HepG2 (cell line): Measurements from ENCODE around the gene WDR7. TPM values are rescaled to one million over a fixed set of nuclear protein-coding genes. Genes with fewer than 3 reads are reported as not detected.

Experiments
- ATAC-seq: fragments of 200-7000 bp; cut with Tn5 transposase; 3 replicates; pipeline ENCODE4 v1.9.1; 2020; ENCODE audit warnings: mild to moderate bottlenecking, moderate library complexity
- BruUV-seq: library from RNA; stranded (reverse); fragments of 400-500 nt; replicated peaks from 2 replicates; lab custom pipeline; 2021; lab: Mats Ljungman, UMichigan
- CTCF ChIA-PET: fragments of 300-600 bp; formaldehyde crosslinking; extraction: SDS; loops from one replicate; lab custom pipeline; 2021; ENCODE audit warnings: low total read pairs, inconsistent platforms, low intra/inter-chr PET ratio; lab: Yijun Ruan, JAX
- POLR2A ChIA-PET: fragments of 350-600 bp; sonication (Branson Sonifier 250); formaldehyde crosslinking; loops from one replicate; lab custom pipeline; 2020; ENCODE audit warnings: antibody characterized with exemption, inconsistent platforms; lab: Yijun Ruan, JAX
- DNase-seq: peaks from one replicate; pipeline ENCODE4 v3.0.0-alpha.2; 2015; ENCODE audit warnings: low spot score
- FAIRE-seq: peaks from 3 replicates; lab custom pipeline; 2011; peaks lifted over from hg19 to GRCh38; lab: Jason Lieb, UNC
- H2AFZ ChIP-seq: one replicate; pipeline ENCODE4 v1.6.1; 2011; ENCODE audit warnings: low read length, inconsistent platforms
- H3K27ac ChIP-seq: fragments of 300-600 bp; 3 replicates; pipeline ENCODE4 v1.8.0; 2011; ENCODE audit warnings: mixed run types, mild to moderate bottlenecking, mixed read lengths, low read length, inconsistent platforms; ENCODE audit not compliant: insufficient read depth; ENCODE audit errors: extremely low read length
- H3K27me3 ChIP-seq, 2 experiments: fragments of 200-600 bp in 1 of 2; 2 replicates in 1 of 2; 3 replicates in 1 of 2; pipeline versions ENCODE4 v1.6.0 to v1.8.0; 2011; ENCODE audit warnings: low read length in 2 of 2, mild to moderate bottlenecking in 2 of 2, moderate library complexity in 2 of 2, inconsistent platforms in 1 of 2; ENCODE audit not compliant: insufficient read depth in 2 of 2, control insufficient read depth in 1 of 2
- H3K36me3 ChIP-seq, 2 experiments: fragments of 200-600 bp in 1 of 2; replicated peaks in 1 of 2; 2 replicates in 1 of 2; 3 replicates in 1 of 2; pipeline versions ENCODE4 v1.5.1 to v1.8.0; 2011; ENCODE audit warnings: low read length in 2 of 2, inconsistent platforms in 1 of 2; ENCODE audit not compliant: insufficient read depth in 2 of 2, control insufficient read depth in 1 of 2
- H3K4me1 ChIP-seq: 2 replicates; pipeline ENCODE4 v1.5.1; 2012; ENCODE audit warnings: low read length, inconsistent platforms; ENCODE audit not compliant: insufficient read depth
- H3K4me2 ChIP-seq: 2 replicates; pipeline ENCODE4 v1.6.0; 2011; ENCODE audit warnings: low read depth, low read length, inconsistent platforms
- H3K4me3 ChIP-seq, 3 experiments: fragments of 200-600 bp in 1 of 3; sonication (generic), shearing (Covaris generic) in 1 of 3; replicated peaks in 1 of 3; 2 replicates each; pipeline ENCODE4 v1.5.1; 2011 to 2016; ENCODE audit warnings: low read length in 3 of 3, inconsistent platforms in 2 of 3, low read depth in 2 of 3, mild to moderate bottlenecking in 2 of 3, control low read depth in 1 of 3, mixed read lengths in 1 of 3; ENCODE audit not compliant: insufficient read depth in 1 of 3
- H3K79me2 ChIP-seq: one replicate; pipeline ENCODE4 v1.6.1; 2011; ENCODE audit warnings: low read length, inconsistent platforms; ENCODE audit not compliant: insufficient read depth
- H3K9ac ChIP-seq: 2 replicates; pipeline ENCODE4 v1.6.0; 2011; ENCODE audit warnings: mild to moderate bottlenecking, low read depth, low read length, inconsistent platforms; ENCODE audit not compliant: insufficient read depth
- H3K9me3 ChIP-seq: 2 replicates; pipeline ENCODE4 v1.5.1; 2012; ENCODE audit warnings: mild to moderate bottlenecking, low read length
- H4K20me1 ChIP-seq: 2 replicates; pipeline ENCODE4 v1.6.0; 2011; ENCODE audit warnings: inconsistent platforms, mild to moderate bottlenecking, low read length, moderate library complexity; ENCODE audit not compliant: insufficient read depth
- CAMTA2 ChIP-seq: sonication (generic); formaldehyde crosslinking; IDR thresholded peaks from 2 replicates; pipeline ENCODE4 v1.4.0; 2020; ENCODE audit warnings: mild to moderate bottlenecking, missing genetic modification reagents, borderline replicate concordance
- JUNB ChIP-seq: sonication (generic); formaldehyde crosslinking; IDR thresholded peaks from 2 replicates; pipeline ENCODE4 v1.8.0; 2022; ENCODE audit warnings: missing genetic modification reagents, mild to moderate bottlenecking, borderline replicate concordance
- KLF13 ChIP-seq: sonication (generic); formaldehyde crosslinking; IDR thresholded peaks from 2 replicates; pipeline ENCODE4 v1.4.0; 2020; ENCODE audit warnings: mild to moderate bottlenecking, missing genetic modification reagents
- NFYC ChIP-seq: IDR thresholded peaks from 2 replicates; pipeline ENCODE4 v1.6.1; 2016; ENCODE audit warnings: missing genetic modification reagents, missing compliant biosample characterization
- SMC3 ChIP-seq: IDR thresholded peaks from 2 replicates; pipeline ENCODE4 v1.6.1; 2011; ENCODE audit warnings: low read length, improper control_type of control experiment
- SNAPC5 ChIP-seq: sonication (generic); formaldehyde crosslinking; IDR thresholded peaks from 2 replicates; pipeline ENCODE4 v1.8.1; 2023; ENCODE audit warnings: mild to moderate bottlenecking, missing genetic modification reagents, borderline replicate concordance
- TCF7 ChIP-seq: sonication (generic); IDR thresholded peaks from 2 replicates; pipeline ENCODE4 v1.6.1; 2016; ENCODE audit warnings: antibody characterized with exemption, low read depth
- TFE3 ChIP-seq: IDR thresholded peaks from 2 replicates; pipeline ENCODE4 v1.6.1; 2016
- ZBTB1 ChIP-seq: sonication (generic); formaldehyde crosslinking; IDR thresholded peaks from 2 replicates; pipeline ENCODE4 v1.4.0; 2020; ENCODE audit warnings: missing genetic modification reagents, borderline replicate concordance
- ZBTB4 ChIP-seq: sonication (generic); formaldehyde crosslinking; IDR thresholded peaks from 2 replicates; pipeline ENCODE4 v1.4.0; 2020; ENCODE audit warnings: missing genetic modification reagents, mild to moderate bottlenecking, borderline replicate concordance
- ZFP1 ChIP-seq: IDR thresholded peaks from 2 replicates; pipeline ENCODE4 v1.6.1; 2016
- ZNF451 ChIP-seq: sonication (generic); formaldehyde crosslinking; IDR thresholded peaks from 2 replicates; pipeline ENCODE4 v1.5.0; 2020; ENCODE audit warnings: mild to moderate bottlenecking, missing genetic modification reagents
- in situ Hi-C: cut with HindIII; loops from 2 replicates; pipeline ENCODE4 v1.10.0; 2017; ENCODE audit warnings: low pct_unique_long_range_greater_than_20kb; ENCODE audit not compliant: extremely low pct_ligation_motif_present
- intact Hi-C: fragments of 100-400 bp; cut with micrococcal nuclease; formaldehyde crosslinking; loops from one replicate; pipeline ENCODE4 v1.10.0; 2022; ENCODE audit not compliant: unreplicated experiment
- polyA plus RNA-seq, 8 experiments: library from polyadenylated mRNA; depleted of rRNA in 3 of 8; stranded (reverse) in 7 of 8; unstranded in 1 of 8; fragments of >200 nt; fragmentation: Illumina TruSeq in 4 of 8; extraction: Trizol in 4 of 8; gene quantifications; 2 replicates each; pipeline versions ENCODE4 v1.2.1 to v1.2.3, GENCODE V29; 2011 to 2016; ENCODE audit warnings: low read depth in 4 of 8, missing spikeins in 1 of 8, mixed read lengths in 1 of 8; ENCODE audit not compliant: insufficient read depth in 1 of 8
- total RNA-seq, 5 experiments: library from RNA; depleted of rRNA; stranded (reverse); fragments of >200 nt; fragmentation: Illumina TruSeq; extraction: Trizol; gene quantifications; 2 replicates each; pipeline ENCODE4 v1.2.3, GENCODE V29; 2016; ENCODE audit warnings: low read depth in 1 of 5
- TF ChIP-seq, protein P1 (sequence below), 2 experiments: sonication (generic) in 1 of 2; formaldehyde crosslinking in 1 of 2; IDR thresholded peaks; 2 replicates each; pipeline versions ENCODE4 v1.4.0 to v1.6.1; 2018 to 2020; ENCODE audit warnings: missing genetic modification reagents in 2 of 2, borderline replicate concordance in 1 of 2, low read depth in 1 of 2, mild to moderate bottlenecking in 1 of 2, missing biosample characterization in 1 of 2
- TF ChIP-seq, protein P2 (sequence below): sonication (generic); formaldehyde crosslinking; IDR thresholded peaks from 2 replicates; pipeline ENCODE4 v1.4.0; 2020; ENCODE audit warnings: missing genetic modification reagents, mild to moderate bottlenecking, borderline replicate concordance

The WDR7 gene
- total and polyA plus RNA-seq, 2 of the 13 experiments (the other 11 are each of a cell fraction or from before 2014, with no cell fraction given), result 2.0 to 7.8 TPM

DNA sequence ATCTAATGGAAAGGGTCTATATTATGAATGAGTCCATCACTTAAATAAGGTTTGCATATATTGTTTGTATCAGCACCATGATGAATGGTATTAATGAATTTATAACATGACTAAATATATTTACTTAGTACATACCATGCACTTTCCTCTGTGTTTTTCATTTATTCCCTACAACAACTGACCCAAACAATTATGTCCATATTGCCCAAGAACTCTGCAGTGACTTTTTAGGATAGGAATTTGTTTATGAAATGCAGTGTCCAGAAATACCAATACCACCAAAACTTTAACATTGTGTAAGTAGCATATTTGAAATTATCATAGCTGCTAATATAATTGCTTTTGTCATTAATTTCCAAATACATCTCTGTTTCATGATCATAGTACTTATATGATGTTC, 119.7 kb downstream of the WDR7 start:
- CTCF ChIA-PET, result no interaction called here
- H3K4me1 ChIP-seq, result 0 out of 2 replicates have a peak, but pooled peaks cover 6% of the 10 kb centered on the region
- in situ Hi-C loops (no loop called here), intact Hi-C loops (loop anchor here (5.0 kb wide), 1 partner anchor 1259 kb away; no protein-coding TSS in a partner anchor)
- H3K27me3 ChIP-seq, result no peaks in the 10 kb centered on the region
- no peak for TF ChIP-seq ZFP1 (CRISPR knock-in tag)
- no peak for TF ChIP-seq SNAPC5 (CRISPR knock-in tag)
- no peak for TF ChIP-seq ZBTB1 (CRISPR knock-in tag)
- TF ChIP-seq, protein P1, sequence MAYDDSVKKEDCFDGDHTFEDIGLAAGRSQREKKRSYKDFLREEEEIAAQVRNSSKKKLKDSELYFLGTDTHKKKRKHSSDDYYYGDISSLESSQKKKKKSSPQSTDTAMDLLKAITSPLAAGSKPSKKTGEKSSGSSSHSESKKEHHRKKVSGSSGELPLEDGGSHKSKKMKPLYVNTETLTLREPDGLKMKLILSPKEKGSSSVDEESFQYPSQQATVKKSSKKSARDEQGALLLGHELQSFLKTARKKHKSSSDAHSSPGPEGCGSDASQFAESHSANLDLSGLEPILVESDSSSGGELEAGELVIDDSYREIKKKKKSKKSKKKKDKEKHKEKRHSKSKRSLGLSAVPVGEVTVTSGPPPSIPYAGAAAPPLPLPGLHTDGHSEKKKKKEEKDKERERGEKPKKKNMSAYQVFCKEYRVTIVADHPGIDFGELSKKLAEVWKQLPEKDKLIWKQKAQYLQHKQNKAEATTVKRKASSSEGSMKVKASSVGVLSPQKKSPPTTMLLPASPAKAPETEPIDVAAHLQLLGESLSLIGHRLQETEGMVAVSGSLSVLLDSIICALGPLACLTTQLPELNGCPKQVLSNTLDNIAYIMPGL (CRISPR knock-in tag; IDR thresholded peaks at IDR 0.05; ENCODE audit: borderline replicate concordance in 1 of 2, low read depth in 1 of 2), result no peak
- TF ChIP-seq NFYC (CRISPR knock-in tag), result no peak
- TF ChIP-seq KLF13 (CRISPR knock-in tag), result no peak
- no peak for TF ChIP-seq ZBTB4 (CRISPR knock-in tag)
- TF ChIP-seq ZNF451 (CRISPR knock-in tag), result no peak
- TF ChIP-seq JUNB (CRISPR knock-in tag), result no peak
- no peak for TF ChIP-seq SMC3
- no peak for TF ChIP-seq CAMTA2 (CRISPR knock-in tag)
- no peak for TF ChIP-seq TCF7
- TF ChIP-seq, protein P2, sequence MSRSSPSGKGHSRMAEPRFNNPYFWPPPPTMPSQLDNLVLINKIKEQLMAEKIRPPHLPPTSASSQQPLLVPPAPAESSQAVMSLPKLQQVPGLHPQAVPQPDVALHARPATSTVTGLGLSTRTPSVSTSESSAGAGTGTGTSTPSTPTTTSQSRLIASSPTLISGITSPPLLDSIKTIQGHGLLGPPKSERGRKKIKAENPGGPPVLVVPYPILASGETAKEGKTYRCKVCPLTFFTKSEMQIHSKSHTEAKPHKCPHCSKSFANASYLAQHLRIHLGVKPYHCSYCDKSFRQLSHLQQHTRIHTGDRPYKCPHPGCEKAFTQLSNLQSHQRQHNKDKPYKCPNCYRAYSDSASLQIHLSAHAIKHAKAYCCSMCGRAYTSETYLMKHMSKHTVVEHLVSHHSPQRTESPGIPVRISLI, result no peak
- TF ChIP-seq TFE3 (CRISPR knock-in tag), result no peak
- FAIRE-seq, result no peak
- H3K4me3 ChIP-seq, result no peak overlapping the region
- POLR2A ChIA-PET, result no interaction called here
- no peaks in the 10 kb centered on the region for H3K79me2 ChIP-seq
- H4K20me1 ChIP-seq, result no peaks in the 10 kb centered on the region
- no peak overlapping the region for H3K4me2 ChIP-seq
- H2AFZ ChIP-seq, result no peak overlapping the region
- no peak for ATAC-seq
- no peak overlapping the region for H3K27ac ChIP-seq
- no peak overlapping the region for H3K9ac ChIP-seq
- DNase-seq, result no peak
- no peaks in the 10 kb centered on the region for H3K9me3 ChIP-seq
- no TSS peak for BruUV-seq
- no peaks in the 10 kb centered on the region for H3K36me3 ChIP-seq
